WTC11 (cell line): ENCODE measurements around the gene MRO. TPM values are rescaled to one million over a fixed set of nuclear protein-coding genes. Genes with fewer than 3 reads are reported as not detected.

Experiments
- ATAC-seq: fragments of 200-7000 bp; cut with Tn5 transposase; 2 replicates; pipeline ENCODE4 v1.10.0; 2021; ENCODE audit warnings: mild to moderate bottlenecking, moderate library complexity
- CTCF ChIA-PET: fragments of 300-600 bp; sonication (Branson Sonifier 250); formaldehyde crosslinking; loops from one replicate; lab custom pipeline; 2021; ENCODE audit warnings: antibody characterized with exemption; lab: Charles Lee
- POLR2A ChIA-PET: fragments of 350-600 bp; sonication (Branson Sonifier 250); formaldehyde crosslinking; loops from one replicate; lab custom pipeline; 2021; ENCODE audit warnings: antibody characterized with exemption; lab: Charles Lee
- DNase-seq: peaks from one replicate; pipeline ENCODE4 v3.0.0; 2021; ENCODE audit warnings: low spot score
- H3K27ac Mint-ChIP-seq: 2 replicates; pipeline ENCODE4 v1.8.0; 2021; ENCODE audit warnings: mixed read lengths
- H3K27me3 Mint-ChIP-seq: 2 replicates; pipeline ENCODE4 v1.8.0; 2021; ENCODE audit warnings: low read depth, mild to moderate bottlenecking, moderate library complexity, mixed read lengths
- H3K36me3 Mint-ChIP-seq: 2 replicates; pipeline ENCODE4 v1.8.0; 2021; ENCODE audit warnings: mixed read lengths
- H3K4me1 Mint-ChIP-seq: 2 replicates; pipeline ENCODE4 v1.8.0; 2022; ENCODE audit warnings: mixed read lengths
- H3K4me3 Mint-ChIP-seq: 2 replicates; pipeline ENCODE4 v1.8.0; 2021; ENCODE audit warnings: mild to moderate bottlenecking, moderate library complexity, mixed read lengths
- H3K9me3 Mint-ChIP-seq: 2 replicates; pipeline ENCODE4 v1.8.0; 2021; ENCODE audit warnings: mixed read lengths
- AR ChIP-seq: fragments of 250-450 bp; sonication (Bioruptor Pico); IDR thresholded peaks from 2 replicates; pipeline ENCODE4 v1.9.0; 2021; ENCODE audit warnings: mild to moderate bottlenecking
- ATF2 ChIP-seq: sonication (generic); formaldehyde crosslinking; IDR thresholded peaks from 2 replicates; pipeline ENCODE4 v1.8.1; 2022; ENCODE audit warnings: low read depth, missing genetic modification reagents, borderline replicate concordance
- ATF6 ChIP-seq: sonication (generic); formaldehyde crosslinking; IDR thresholded peaks from 2 replicates; pipeline ENCODE4 v1.8.1; 2023; ENCODE audit warnings: mild to moderate bottlenecking, missing genetic modification reagents
- CTCF ChIP-seq: fragments of 200-600 bp; IDR thresholded peaks from 2 replicates; pipeline ENCODE4 v1.8.0; 2022; ENCODE audit warnings: antibody characterized with exemption
- E2F4 ChIP-seq: sonication (generic); formaldehyde crosslinking; IDR thresholded peaks from 2 replicates; pipeline ENCODE4 v1.8.1; 2022; ENCODE audit warnings: low read depth, mild to moderate bottlenecking, moderate library complexity, missing genetic modification reagents, borderline replicate concordance
- ESRRA ChIP-seq: sonication (generic); formaldehyde crosslinking; IDR thresholded peaks from 2 replicates; pipeline ENCODE4 v1.8.1; 2022; ENCODE audit warnings: mild to moderate bottlenecking, missing genetic modification reagents, borderline replicate concordance
- GABPB1 ChIP-seq: sonication (generic); formaldehyde crosslinking; IDR thresholded peaks from 2 replicates; pipeline ENCODE4 v1.8.1; 2023; ENCODE audit warnings: mild to moderate bottlenecking, missing genetic modification reagents
- HMGA2 ChIP-seq: fragments of 250-450 bp; sonication (Bioruptor Pico); IDR thresholded peaks from 2 replicates; pipeline ENCODE4 v1.4.0; 2021; ENCODE audit warnings: mild to moderate bottlenecking, moderate library complexity
- MYBL2 ChIP-seq: sonication (generic); formaldehyde crosslinking; IDR thresholded peaks from 2 replicates; pipeline ENCODE4 v1.8.1; 2023; ENCODE audit warnings: mild to moderate bottlenecking, moderate library complexity, missing genetic modification reagents
- NFYB ChIP-seq: sonication (generic); formaldehyde crosslinking; conservative IDR thresholded peaks from 2 replicates; pipeline ENCODE4 v1.8.0; 2022; ENCODE audit warnings: low read depth, missing genetic modification reagents
- NR1H2 ChIP-seq: sonication (generic); formaldehyde crosslinking; IDR thresholded peaks from 2 replicates; pipeline ENCODE4 v1.9.0; 2021; ENCODE audit warnings: mild to moderate bottlenecking, moderate library complexity, missing genetic modification reagents
- PRRX2 ChIP-seq: fragments of 250-450 bp; sonication (Bioruptor Pico); IDR thresholded peaks from 2 replicates; pipeline ENCODE4 v1.8.0; 2021; ENCODE audit warnings: mild to moderate bottlenecking
- SOX15 ChIP-seq: fragments of 250-450 bp; sonication (Bioruptor Pico); IDR thresholded peaks from 2 replicates; pipeline ENCODE4 v1.9.0; 2021; ENCODE audit warnings: mild to moderate bottlenecking
- ZNF121 ChIP-seq: sonication (generic); formaldehyde crosslinking; IDR thresholded peaks from 2 replicates; pipeline ENCODE4 v1.8.0; 2023; ENCODE audit warnings: missing genetic modification reagents
- ZNF281 ChIP-seq: sonication (generic); formaldehyde crosslinking; IDR thresholded peaks from 2 replicates; pipeline ENCODE4 v1.8.0; 2023; ENCODE audit warnings: mild to moderate bottlenecking, missing genetic modification reagents
- ZNF396 ChIP-seq: fragments of 250-450 bp; sonication (Bioruptor Pico); IDR thresholded peaks from 2 replicates; pipeline ENCODE4 v1.8.0; 2021; ENCODE audit warnings: mild to moderate bottlenecking, moderate library complexity, borderline replicate concordance
- total RNA-seq: library from RNA; stranded (reverse); gene quantifications from 3 replicates; pipeline ENCODE4 v1.2.3, GENCODE V29; 2021

Gene MRO
- total RNA-seq, 1 experiment from 2014 or later = 2.1 TPM

GRCh38 chr18:50805732-50806131, 14.1 kb downstream of the MRO start:
- Mint-ChIP-seq H3K4me3 (no peak overlapping the region), H3K36me3 (no peaks in the 10 kb centered on the region), H3K4me1 (peaks cover 33% of the 10 kb centered on the region), H3K27ac (no peak overlapping the region), H3K9me3 (peaks cover under 1% of the 10 kb centered on the region; the same call in 1 of the 2 replicates), H3K27me3 (no peaks in the 10 kb centered on the region)
- DNase-seq (no peak), ATAC-seq (no peak)
- TF ChIP-seq ZNF121 (CRISPR knock-in tag) (no peak), ATF2 (CRISPR knock-in tag) (no peak), E2F4 (CRISPR knock-in tag) (no peak), HMGA2 (CRISPR knock-in tag) (no peak), PRRX2 (CRISPR knock-in tag) (no peak), GABPB1 (no peak), NFYB (CRISPR knock-in tag) (no peak), NR1H2 (CRISPR knock-in tag) (no peak), AR (no peak), CTCF (no peak), SOX15 (CRISPR knock-in tag) (no peak), ATF6 (no peak), MYBL2 (CRISPR knock-in tag) (no peak), ZNF281 (CRISPR knock-in tag) (no peak), ZNF396 (CRISPR knock-in tag) (no peak), ESRRA (no peak)
- CTCF ChIA-PET = interaction anchor here (1.0 to 2.1 kb wide), 4 partner anchors 11 to 161 kb away, joined by 3 to 11 read pairs (median 4); no protein-coding TSS in a partner anchor
- POLR2A ChIA-PET = interaction anchor here (0.6 kb wide), 1 partner anchor 87 kb away, joined by 3 read pairs; no protein-coding TSS in a partner anchor
